HFFc6 (cell line): ENCODE data around the gene TMEM134. TPM values are rescaled to one million over a fixed set of nuclear protein-coding genes. Genes with fewer than 3 reads are reported as not detected.
A peak's percentile ranks its signal among the peaks of the same experiment; 100 is the strongest.

Source experiments
- DNase-seq: peaks from one replicate; pipeline ENCODE4 v3.0.0-alpha.2; 2018
- H3K27ac Mint-ChIP-seq: 2 replicates; pipeline ENCODE4 v1.8.0; 2020; ENCODE audit warnings: mild to moderate bottlenecking, mixed read lengths
- H3K27me3 Mint-ChIP-seq: 2 replicates; pipeline ENCODE4 v1.8.0; 2021; ENCODE audit warnings: mild to moderate bottlenecking, moderate library complexity, mixed read lengths; ENCODE audit not compliant: insufficient read depth
- H3K36me3 Mint-ChIP-seq: 2 replicates; pipeline ENCODE4 v1.8.0; 2021; ENCODE audit warnings: low read depth, mixed read lengths
- H3K4me1 Mint-ChIP-seq: 2 replicates; pipeline ENCODE4 v1.8.0; 2020; ENCODE audit warnings: low read depth, mixed read lengths
- H3K4me3 Mint-ChIP-seq: 2 replicates; pipeline ENCODE4 v1.8.0; 2020; ENCODE audit warnings: mild to moderate bottlenecking, moderate library complexity, mixed read lengths
- H3K9me3 Mint-ChIP-seq: 2 replicates; pipeline ENCODE4 v1.8.0; 2020; ENCODE audit warnings: mild to moderate bottlenecking, mixed read lengths
- total RNA-seq, 6 experiments: library from RNA; stranded (reverse); fragmentation: NEBNext Ultra II Directional; extraction: Animal tissue kit (Norgen Biotek cat#: 25700); gene quantifications; 2 replicates in 1 of 6; 3 replicates in 5 of 6; pipeline ENCODE4 v1.2.3, GENCODE V29; 2021
- TF ChIP-seq, protein P1 (sequence below): fragments of 200-600 bp; sonication (generic); IDR thresholded peaks from 2 replicates; pipeline ENCODE4 v1.5.0; 2021; ENCODE audit warnings: antibody characterized with exemption, mild to moderate bottlenecking

TMEM134 gene
- total RNA-seq, 6 experiments from 2014 or later, result 28.5 to 43.7 (median 32.2) TPM

DNA sequence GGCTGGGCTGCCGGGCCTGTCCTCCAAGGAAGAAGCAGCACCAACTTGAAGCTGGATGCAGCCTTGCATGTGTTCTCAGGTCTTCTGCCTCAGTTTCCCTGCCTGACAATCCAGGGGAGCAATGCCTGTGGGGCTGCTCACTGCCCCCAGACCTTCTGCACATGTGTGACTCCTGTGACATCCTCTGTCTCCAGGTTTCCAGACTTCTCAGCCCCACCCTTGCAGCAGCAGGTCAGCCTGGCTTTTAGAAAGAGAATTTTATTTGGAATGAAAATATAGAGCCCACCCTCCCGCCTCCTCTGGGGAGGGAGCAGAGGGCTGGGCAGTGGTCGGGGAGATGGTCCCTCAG lies 31.3 kb downstream of the TMEM134 start:
- Mint-ChIP-seq H3K4me3 (no peak overlapping the region), H3K27me3 (peaks cover 9% of the 10 kb centered on the region; the same call in 1 of the 2 replicates), H3K36me3 (no peaks in the 10 kb centered on the region; the same call in 1 of the 2 replicates), H3K9me3 (no peaks in the 10 kb centered on the region), H3K27ac (no peak overlapping the region), H3K4me1 (peaks cover 10% of the 10 kb centered on the region; the same call in 1 of the 2 replicates)
- TF ChIP-seq, protein P1, sequence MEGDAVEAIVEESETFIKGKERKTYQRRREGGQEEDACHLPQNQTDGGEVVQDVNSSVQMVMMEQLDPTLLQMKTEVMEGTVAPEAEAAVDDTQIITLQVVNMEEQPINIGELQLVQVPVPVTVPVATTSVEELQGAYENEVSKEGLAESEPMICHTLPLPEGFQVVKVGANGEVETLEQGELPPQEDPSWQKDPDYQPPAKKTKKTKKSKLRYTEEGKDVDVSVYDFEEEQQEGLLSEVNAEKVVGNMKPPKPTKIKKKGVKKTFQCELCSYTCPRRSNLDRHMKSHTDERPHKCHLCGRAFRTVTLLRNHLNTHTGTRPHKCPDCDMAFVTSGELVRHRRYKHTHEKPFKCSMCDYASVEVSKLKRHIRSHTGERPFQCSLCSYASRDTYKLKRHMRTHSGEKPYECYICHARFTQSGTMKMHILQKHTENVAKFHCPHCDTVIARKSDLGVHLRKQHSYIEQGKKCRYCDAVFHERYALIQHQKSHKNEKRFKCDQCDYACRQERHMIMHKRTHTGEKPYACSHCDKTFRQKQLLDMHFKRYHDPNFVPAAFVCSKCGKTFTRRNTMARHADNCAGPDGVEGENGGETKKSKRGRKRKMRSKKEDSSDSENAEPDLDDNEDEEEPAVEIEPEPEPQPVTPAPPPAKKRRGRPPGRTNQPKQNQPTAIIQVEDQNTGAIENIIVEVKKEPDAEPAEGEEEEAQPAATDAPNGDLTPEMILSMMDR, result no peak
- DNase-seq, result no peak

DNA sequence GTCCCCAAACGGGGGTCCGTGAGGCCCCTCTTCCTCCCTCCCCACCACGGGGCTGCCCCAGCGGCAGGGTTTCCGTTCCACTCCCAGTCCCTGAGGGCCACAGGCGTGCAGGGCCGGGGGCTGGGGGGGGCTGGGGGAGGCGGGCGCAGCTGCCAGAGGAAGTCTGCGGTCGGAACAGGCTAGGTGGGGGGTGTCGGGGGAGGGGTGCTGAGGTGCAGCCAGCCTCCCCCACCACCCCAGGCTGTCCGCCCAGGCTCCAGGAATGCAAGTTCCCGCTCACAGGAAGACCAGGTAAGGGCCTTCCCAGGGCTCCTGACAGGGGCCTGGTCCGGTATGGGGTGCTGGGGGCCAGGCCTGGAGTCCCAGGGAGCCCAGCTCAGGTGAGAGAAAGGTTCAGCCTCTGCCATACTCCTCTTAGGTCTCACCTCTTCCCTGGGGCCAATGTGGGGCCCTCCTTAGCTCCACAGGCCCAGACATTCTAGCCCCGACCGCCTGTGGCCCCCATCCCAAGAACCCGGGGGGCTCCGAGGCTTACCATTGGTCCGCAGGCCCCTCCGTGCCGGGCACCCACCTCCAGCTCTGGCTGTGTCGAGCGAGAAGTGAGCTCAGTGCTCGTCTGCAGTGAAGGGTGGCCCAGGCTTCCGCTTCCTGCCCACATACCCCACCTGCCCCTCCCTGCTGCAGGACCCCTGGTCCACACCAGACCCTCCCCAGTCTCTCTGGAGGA lies 31.8 kb downstream of the TMEM134 start, which contains the start of gene PTPRCAP:
Gene PTPRCAP, minus strand, starts transcription at position 601 of the 727 bp plus-strand sequence. Its CDS starts 63 bp downstream, at position 538.
- Mint-ChIP-seq H3K9me3 (no peaks in the 10 kb centered on the region), H3K27me3 (peaks cover 9% of the 10 kb centered on the region), H3K4me3 (no peak within 1 kb of the TSS), H3K4me1 (peaks cover 4% of the 10 kb centered on the region; the same call in 1 of the 2 replicates), H3K36me3 (peaks cover 1% of the 10 kb centered on the region), H3K27ac (peak within 1 kb of the TSS; percentile 30; the same call in 1 of the 2 replicates)
- no peak for DNase-seq
- TF ChIP-seq, protein P1, result no peak

DNA sequence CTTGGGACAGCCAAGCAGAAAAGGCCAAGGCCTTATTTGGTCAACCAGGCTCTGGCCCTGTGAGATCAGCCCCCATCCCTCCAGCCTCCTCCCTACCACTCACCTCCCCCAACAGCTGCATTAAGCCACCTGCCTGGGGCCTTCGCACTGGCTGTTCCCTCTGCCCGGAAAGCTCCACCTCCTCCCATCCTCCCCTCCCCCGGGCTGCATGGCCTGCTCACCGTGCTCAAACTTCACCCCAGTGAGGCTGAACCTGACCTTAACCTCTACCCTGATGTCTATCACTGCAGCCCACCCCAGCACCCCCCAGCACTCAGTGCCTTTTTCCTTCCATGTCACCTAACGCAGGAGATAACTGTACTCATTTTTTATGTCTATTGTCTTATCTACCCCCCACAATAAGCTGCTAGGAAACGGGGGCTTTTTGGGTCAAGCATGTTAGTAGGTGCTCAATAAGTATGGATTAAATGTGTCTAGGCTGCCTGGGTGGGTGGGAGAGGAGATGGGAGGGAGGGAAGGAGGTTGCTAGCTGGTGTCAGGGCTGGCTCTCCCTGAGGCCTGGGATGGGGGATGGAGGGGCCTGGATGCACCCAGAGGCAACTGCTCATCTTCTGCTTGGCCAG lies 32.5 kb downstream of the TMEM134 start:
- DNase-seq, result no peak
- TF ChIP-seq, protein P1, result no peak
- peaks cover 8% of the 10 kb centered on the region for H3K36me3 Mint-ChIP-seq
- H3K27me3 Mint-ChIP-seq, result peaks cover 9% of the 10 kb centered on the region
- no peaks in the 10 kb centered on the region for H3K9me3 Mint-ChIP-seq
- H3K4me3 Mint-ChIP-seq, result no peak overlapping the region
- no peaks in the 10 kb centered on the region for H3K4me1 Mint-ChIP-seq
- peak overlapping the region; percentile 30; the same call in 1 of the 2 replicates for H3K27ac Mint-ChIP-seq

DNA sequence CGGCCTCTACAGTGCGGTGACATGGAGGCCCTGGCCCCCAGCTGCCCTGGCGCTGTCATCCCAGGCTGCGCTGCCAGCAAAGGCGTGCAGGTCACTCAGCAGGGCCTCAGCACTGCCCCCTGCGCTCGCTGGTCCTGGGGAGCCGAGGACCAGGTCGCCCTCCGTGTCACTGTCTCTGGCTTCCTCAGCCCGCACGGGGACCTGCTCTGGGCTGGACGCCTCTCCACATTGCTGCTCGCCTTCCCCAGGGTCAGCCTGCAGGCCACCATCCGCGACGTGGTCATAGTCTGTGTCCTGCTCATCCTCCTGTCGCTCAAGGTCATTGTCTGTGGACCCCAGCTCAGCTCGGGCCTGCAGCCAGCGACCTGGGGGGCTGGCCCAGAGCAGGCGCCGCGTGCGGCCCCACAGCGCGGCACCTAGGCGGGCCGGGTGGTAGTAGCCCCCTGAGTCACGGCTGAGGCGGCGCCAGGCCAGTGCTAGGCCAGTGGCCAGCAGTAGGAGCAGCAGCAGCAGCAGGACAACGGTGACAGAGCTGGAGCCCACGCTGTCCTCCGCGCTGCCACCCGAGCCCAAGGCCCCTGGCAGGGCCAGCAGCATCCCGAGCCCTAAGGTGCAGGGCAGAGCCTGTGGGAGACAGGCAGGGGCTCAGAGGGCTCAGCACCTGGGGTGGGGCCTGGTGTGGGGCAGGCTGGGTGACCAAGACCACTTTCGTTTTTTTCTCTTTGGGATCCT lies 33.2 kb downstream of the TMEM134 start:
- Mint-ChIP-seq H3K27ac (no peak overlapping the region), H3K4me1 (no peaks in the 10 kb centered on the region), H3K4me3 (no peak overlapping the region; the same call in 1 of the 2 replicates), H3K27me3 (peaks cover 9% of the 10 kb centered on the region), H3K36me3 (peaks cover 8% of the 10 kb centered on the region), H3K9me3 (no peaks in the 10 kb centered on the region)
- no peak for DNase-seq
- TF ChIP-seq, protein P1, result no peak

DNA sequence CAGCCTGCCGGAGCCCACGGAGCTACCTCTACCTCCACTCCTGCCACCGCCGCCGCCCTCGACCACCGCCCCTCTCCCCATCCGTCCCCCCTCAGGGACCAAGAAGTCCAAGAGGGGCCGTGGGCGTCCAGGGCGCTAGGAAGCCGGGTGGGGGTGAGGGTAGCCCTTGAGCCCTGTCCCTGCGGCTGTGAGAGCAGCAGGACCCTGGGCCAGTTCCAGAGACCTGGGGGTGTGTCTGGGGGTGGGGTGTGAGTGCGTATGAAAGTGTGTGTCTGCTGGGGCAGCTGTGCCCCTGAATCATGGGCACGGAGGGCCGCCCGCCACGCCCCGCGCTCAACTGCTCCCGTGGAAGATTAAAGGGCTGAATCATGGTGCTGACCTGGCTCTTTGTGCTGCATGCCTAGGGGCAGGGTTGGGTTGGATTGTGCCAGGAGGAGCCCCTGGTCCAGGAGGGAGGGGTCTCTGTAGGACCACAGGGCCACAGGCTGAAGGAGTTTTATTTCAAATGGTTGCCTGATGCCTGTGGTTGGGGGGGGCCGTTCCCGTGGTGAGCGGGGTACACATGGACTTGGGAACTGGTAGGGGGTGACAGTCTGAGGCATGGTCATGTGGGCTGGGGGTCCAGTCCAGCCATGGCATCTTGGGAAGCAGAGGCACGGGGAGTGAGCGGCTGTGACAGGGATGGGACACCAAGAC lies 33.9 kb downstream of the TMEM134 start:
- Mint-ChIP-seq H3K4me3 (no peak overlapping the region), H3K36me3 (peaks cover 8% of the 10 kb centered on the region), H3K4me1 (no peaks in the 10 kb centered on the region), H3K27me3 (peaks cover 7% of the 10 kb centered on the region), H3K9me3 (no peaks in the 10 kb centered on the region), H3K27ac (no peak overlapping the region)
- no peak for DNase-seq
- TF ChIP-seq, protein P1, result no peak
